Cardiac fibroblast (primary cell): ENCODE measurements around the gene LRRC10B.

Experiments
- DNase-seq, 2 donors: peaks; one replicate each; pipeline versions ENCODE4 v3.0.0 to v3.0.0-alpha.2; 2010; ENCODE audit warnings: low read depth in 2 of 2
- H3K4me3 ChIP-seq, 2 donors: replicated peaks in 1 of 2; 1 replicate in 1 of 2; 2 replicates in 1 of 2; pipeline ENCODE4 v1.5.1; 2011; ENCODE audit warnings: low read depth in 2 of 2, low read length in 2 of 2, mild to moderate bottlenecking in 2 of 2, moderate library complexity in 1 of 2
- CTCF ChIP-seq: IDR thresholded peaks from one replicate; pipeline ENCODE4 v1.5.1; 2011; ENCODE audit warnings: low read depth, mild to moderate bottlenecking, low read length, inconsistent platforms

LRRC10B gene

GRCh38 chr11:61524446-61524845 lies 15.9 kb downstream of the LRRC10B start:
- TF ChIP-seq CTCF, result no peak
- DNase-seq, result no peak
- no peak overlapping the region for H3K4me3 ChIP-seq

- H3K4me3 ChIP-seq, result no peak overlapping the region
- no peak for TF ChIP-seq CTCF
- no peak for DNase-seq
These were observed 16.5 kb downstream of the LRRC10B start for GRCh38 chr11:61524963-61525587.

- no peak for DNase-seq
These were observed 17.7 kb downstream of the LRRC10B start for GRCh38 chr11:61526229-61526628.

GRCh38 chr11:61526956-61527731 lies 18.6 kb downstream of the LRRC10B start:
- no peak for DNase-seq
- no peak overlapping the region for H3K4me3 ChIP-seq
- no peak for TF ChIP-seq CTCF

More at GRCh38 chr11:61526229-61526628, 17.7 kb downstream of the LRRC10B start:
- no peak overlapping the region for H3K4me3 ChIP-seq
- TF ChIP-seq CTCF, result no peak

GRCh38 chr11:61528114-61528513 lies 19.6 kb downstream of the LRRC10B start:
- no peak for TF ChIP-seq CTCF
- no peak for DNase-seq
- H3K4me3 ChIP-seq, result no peak overlapping the region

GRCh38 chr11:61529537-61530225 lies 21.1 kb downstream of the LRRC10B start:
- no peak for DNase-seq
- H3K4me3 ChIP-seq, result no peak overlapping the region
- TF ChIP-seq CTCF, result no peak
